GM20000 (cell line): ENCODE data around the gene KLHDC4.

ENCODE experiments used
- DNase-seq: peaks from one replicate; pipeline ENCODE4 v3.0.0; 2012; ENCODE audit warnings: low spot score
- CTCF ChIP-seq: IDR thresholded peaks from 2 replicates; pipeline ENCODE4 v1.5.1; 2012; ENCODE audit warnings: mild to moderate bottlenecking, control low read depth; ENCODE audit errors: extremely low read depth, missing control alignments

KLHDC4 gene

DNA sequence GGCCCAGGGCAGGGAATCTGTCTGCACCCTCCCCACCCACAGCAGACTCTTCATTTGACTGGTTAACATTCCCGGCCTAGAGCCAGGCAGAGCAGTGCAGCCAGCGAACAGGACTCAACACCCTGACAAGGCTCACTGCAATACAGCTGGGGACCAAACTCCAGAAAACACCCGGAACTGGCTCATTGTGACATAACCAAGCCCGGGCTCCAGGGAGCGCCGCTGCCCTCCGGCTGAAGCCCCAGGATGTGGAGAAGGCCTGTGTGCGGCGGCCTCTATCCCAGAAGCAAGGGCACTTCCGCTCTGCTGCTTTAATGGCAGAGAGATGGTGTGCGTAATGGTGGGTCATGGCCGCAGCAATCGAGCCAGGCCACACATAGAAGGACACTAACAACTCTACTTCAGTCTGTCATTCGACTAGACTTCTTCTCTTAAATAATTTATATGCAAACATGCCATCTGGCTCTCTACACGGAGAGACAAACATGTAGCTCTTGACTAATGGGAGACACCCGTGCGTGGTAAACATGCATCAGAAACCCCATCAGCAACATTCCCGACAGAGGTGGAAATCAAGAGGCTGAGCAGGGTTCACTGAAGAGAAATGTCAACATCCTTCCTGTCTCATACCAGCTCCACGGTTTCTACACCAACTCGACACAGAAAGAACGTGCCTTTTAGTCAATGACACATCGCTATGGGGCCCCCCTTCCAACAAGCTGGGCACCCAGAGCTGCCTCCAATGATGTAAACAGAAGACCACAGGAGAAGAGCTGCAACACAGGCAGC, 18.0 kb downstream of the KLHDC4 start:
- DNase-seq: no peak
- TF ChIP-seq CTCF: no peak

DNA sequence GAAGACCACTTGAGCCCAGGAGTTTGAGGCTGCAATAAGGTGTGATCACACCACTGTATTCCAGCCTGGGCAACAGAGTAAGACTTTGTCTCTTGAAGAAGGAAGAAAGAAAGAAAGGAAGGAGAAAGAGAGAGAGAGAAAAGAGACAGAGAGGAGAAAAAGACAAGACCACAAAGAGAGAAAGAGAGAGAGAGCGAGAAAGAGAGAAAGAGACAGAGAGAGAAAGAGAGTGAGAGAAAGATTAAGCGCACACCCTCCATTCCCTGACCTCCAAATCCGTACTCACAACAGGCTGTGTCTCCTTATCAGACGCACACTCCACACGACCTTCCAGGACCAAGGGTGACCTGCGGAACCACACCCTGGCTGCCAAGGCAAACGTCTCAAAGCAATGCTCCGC, 19.6 kb downstream of the KLHDC4 start:
- DNase-seq: no peak
- TF ChIP-seq CTCF: no peak

- TF ChIP-seq CTCF: no peak
- no peak for DNase-seq
Measured at GRCh38 chr16:87744750-87745514, 20.9 kb downstream of the KLHDC4 start.

DNA sequence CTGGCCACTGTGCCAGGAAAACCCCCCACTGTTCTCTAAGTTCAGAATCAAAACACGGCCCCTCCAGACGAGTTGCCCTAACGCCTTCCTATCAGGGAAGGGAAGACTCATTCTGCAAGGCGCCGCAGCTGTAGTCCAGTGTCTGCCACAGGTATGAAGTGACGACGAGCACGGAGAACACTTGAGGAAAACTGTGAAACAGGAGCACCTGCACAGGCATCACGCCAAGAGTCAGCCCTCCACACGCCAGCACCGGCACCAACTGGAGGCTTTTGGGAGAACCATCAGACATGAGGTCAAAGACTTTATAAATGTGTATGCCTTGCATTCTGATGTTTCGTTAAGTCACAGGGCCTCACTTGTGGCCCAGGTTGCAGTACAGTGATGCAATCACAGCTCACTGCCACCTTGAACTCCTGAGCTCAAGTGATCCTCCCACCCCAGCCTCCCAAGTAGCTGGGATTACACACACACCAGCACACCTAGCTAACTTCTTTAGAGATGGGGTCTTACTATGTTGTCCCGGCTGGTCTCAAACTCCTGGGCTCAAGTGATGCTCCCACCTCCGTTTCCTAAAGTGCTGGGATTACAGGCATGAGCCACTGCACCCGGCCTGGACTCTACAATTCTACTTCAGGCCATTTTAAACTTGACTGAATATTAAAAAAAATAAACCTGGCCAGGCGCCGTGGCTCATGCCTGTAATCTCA, 22.9 kb downstream of the KLHDC4 start:
- no peak for DNase-seq
- TF ChIP-seq CTCF: no peak

- no peak for TF ChIP-seq CTCF
- no peak for DNase-seq
Measured at GRCh38 chr16:87741700-87742415, 23.9 kb downstream of the KLHDC4 start.

- DNase-seq: no peak
- no peak for TF ChIP-seq CTCF
Measured at GRCh38 chr16:87740909-87741424, 24.8 kb downstream of the KLHDC4 start.
